ENCODE results near the gene BCL11A.

Gene BCL11A

DNA sequence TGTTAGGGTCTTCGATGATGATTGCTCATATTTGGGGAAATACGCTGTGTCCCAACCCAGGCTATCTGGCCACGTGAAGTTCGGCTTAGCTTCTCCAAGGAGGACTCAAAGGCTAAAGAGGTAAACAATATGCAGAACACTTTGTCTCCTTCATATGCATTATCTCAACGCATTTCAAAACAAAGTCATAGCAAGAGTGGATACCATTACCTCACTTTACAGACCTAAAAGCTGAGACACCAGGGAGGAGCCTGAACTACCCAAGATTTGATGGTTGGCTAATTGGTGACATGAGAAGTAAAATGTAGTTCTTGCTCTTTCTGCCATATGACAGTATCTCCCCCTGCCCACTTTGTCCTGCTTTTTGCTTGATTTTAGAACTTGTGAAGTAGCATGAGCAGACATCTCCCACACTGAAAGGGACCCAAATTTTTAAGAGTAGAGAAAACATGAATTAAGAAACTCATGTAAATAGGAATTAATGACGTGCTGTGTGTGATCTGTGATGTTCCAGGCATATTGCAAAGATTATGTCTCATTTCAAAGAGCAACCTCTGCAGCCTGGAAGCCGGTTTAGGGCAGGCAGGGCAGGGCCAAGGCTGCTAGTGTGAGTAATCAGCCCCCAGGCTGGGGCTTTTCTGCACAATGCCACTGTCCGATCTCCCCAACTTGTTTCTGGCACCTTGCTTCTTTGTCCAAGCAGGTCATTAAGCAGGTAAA lies 144.5 kb downstream of the BCL11A start:
- Histone ChIP-seq H3K9me2 (replicated peaks; ENCODE audit: control insufficient read depth, low read length) (no peaks in the 10 kb centered on the region), H3K4me1 (ENCODE audit: control insufficient read depth, low read length) (peaks cover 55% of the 10 kb centered on the region), H3K9me3 (ENCODE audit: control insufficient read depth, insufficient read depth, low read length) (no peaks in the 10 kb centered on the region), H3K36me3 (ENCODE audit: control insufficient read depth, low read length) (no peaks in the 10 kb centered on the region), H3K27me3 (ENCODE audit: control insufficient read depth, low read length) (no peaks in the 10 kb centered on the region), H3K79me2 (ENCODE audit: control insufficient read depth, low read length) (no peaks in the 10 kb centered on the region), H4K20me1 (ENCODE audit: control insufficient read depth, insufficient read depth, low read depth, low read length) (no peaks in the 10 kb centered on the region), H3K4me3 (ENCODE audit: low read length) (no peak overlapping the region), H3F3A (ENCODE audit: control insufficient read depth, insufficient read depth) (no peaks in the 10 kb centered on the region), H3K4me2 (ENCODE audit: low read length) (no peak overlapping the region), H3K27ac (ENCODE audit: low read depth, low read length) (no peak overlapping the region)
- no peak for TF ChIP-seq EZH2phosphoT487 (IDR thresholded peaks at IDR 0.05; ENCODE audit: borderline replicate concordance, low read length)
- TF ChIP-seq, protein P1, sequence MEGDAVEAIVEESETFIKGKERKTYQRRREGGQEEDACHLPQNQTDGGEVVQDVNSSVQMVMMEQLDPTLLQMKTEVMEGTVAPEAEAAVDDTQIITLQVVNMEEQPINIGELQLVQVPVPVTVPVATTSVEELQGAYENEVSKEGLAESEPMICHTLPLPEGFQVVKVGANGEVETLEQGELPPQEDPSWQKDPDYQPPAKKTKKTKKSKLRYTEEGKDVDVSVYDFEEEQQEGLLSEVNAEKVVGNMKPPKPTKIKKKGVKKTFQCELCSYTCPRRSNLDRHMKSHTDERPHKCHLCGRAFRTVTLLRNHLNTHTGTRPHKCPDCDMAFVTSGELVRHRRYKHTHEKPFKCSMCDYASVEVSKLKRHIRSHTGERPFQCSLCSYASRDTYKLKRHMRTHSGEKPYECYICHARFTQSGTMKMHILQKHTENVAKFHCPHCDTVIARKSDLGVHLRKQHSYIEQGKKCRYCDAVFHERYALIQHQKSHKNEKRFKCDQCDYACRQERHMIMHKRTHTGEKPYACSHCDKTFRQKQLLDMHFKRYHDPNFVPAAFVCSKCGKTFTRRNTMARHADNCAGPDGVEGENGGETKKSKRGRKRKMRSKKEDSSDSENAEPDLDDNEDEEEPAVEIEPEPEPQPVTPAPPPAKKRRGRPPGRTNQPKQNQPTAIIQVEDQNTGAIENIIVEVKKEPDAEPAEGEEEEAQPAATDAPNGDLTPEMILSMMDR (IDR thresholded peaks at IDR 0.05; ENCODE audit: low read depth, low read length, poor library complexity, severe bottlenecking): no peak

DNA sequence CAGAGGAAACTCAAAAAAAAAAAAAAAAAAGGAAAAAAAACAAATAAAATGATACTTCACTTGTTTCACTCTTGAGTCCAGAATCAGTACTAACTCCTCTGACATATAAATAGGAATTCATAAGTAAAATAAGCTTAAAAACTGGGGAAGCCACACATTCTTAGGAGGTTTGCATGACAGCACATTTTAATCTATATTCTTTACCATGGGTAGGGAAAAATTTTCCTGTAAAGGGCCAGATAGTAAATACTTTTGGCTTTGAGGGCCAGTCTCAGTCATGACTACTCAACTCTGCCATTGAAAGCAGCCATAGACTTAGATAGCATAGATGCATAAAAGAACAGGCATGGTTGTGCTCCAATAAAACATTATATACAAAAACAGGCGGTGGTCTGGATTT lies 145.2 kb downstream of the BCL11A start:
- no peaks in the 10 kb centered on the region for H3K27me3 ChIP-seq (ENCODE audit: control insufficient read depth, low read length)
- H3K4me3 ChIP-seq (ENCODE audit: low read length): no peak overlapping the region
- H4K20me1 ChIP-seq (ENCODE audit: control insufficient read depth, insufficient read depth, low read depth, low read length): no peaks in the 10 kb centered on the region
- H3K4me1 ChIP-seq (ENCODE audit: control insufficient read depth, low read length): peaks cover 48% of the 10 kb centered on the region
- no peak overlapping the region for H3K27ac ChIP-seq (ENCODE audit: low read depth, low read length)
- TF ChIP-seq EZH2phosphoT487 (IDR thresholded peaks at IDR 0.05; ENCODE audit: borderline replicate concordance, low read length): no peak
- TF ChIP-seq, protein P1 (IDR thresholded peaks at IDR 0.05; ENCODE audit: low read depth, low read length, poor library complexity, severe bottlenecking): no peak
- H3K36me3 ChIP-seq (ENCODE audit: control insufficient read depth, low read length): no peaks in the 10 kb centered on the region
- no peaks in the 10 kb centered on the region for H3F3A ChIP-seq (ENCODE audit: control insufficient read depth, insufficient read depth)
- H3K79me2 ChIP-seq (ENCODE audit: control insufficient read depth, low read length): no peaks in the 10 kb centered on the region
- no peaks in the 10 kb centered on the region for H3K9me2 ChIP-seq (replicated peaks; ENCODE audit: control insufficient read depth, low read length)
- H3K9me3 ChIP-seq (ENCODE audit: control insufficient read depth, insufficient read depth, low read length): no peaks in the 10 kb centered on the region
- no peak overlapping the region for H3K4me2 ChIP-seq (ENCODE audit: low read length)

DNA sequence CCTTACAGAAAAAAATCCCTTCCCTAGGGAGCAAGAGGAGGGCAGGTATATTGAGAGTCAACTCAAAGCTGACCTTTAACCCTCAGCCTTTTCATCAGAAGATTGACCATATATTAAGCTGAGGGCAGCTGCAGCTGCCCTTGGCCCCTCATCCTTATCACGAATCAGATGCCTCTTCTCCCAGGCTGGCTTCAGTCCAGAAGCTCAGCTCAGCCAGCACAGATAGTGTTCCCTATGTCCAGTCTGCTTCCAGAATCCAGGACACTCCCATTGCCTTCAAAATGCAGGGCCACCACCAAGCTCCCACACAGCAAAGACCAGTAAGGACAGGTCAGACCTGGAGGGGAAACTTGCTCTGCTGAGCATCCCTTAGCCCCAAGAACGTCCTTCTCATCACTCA lies 146.1 kb downstream of the BCL11A start:
- Histone ChIP-seq H3K9me2 (replicated peaks; ENCODE audit: control insufficient read depth, low read length) (no peaks in the 10 kb centered on the region), H3K27me3 (ENCODE audit: control insufficient read depth, low read length) (no peaks in the 10 kb centered on the region), H3F3A (ENCODE audit: control insufficient read depth, insufficient read depth) (no peaks in the 10 kb centered on the region), H3K4me3 (ENCODE audit: low read length) (no peak overlapping the region), H3K79me2 (ENCODE audit: control insufficient read depth, low read length) (no peaks in the 10 kb centered on the region), H3K27ac (ENCODE audit: low read depth, low read length) (no peak overlapping the region), H3K4me2 (ENCODE audit: low read length) (no peak overlapping the region), H4K20me1 (ENCODE audit: control insufficient read depth, insufficient read depth, low read depth, low read length) (no peaks in the 10 kb centered on the region), H3K9me3 (ENCODE audit: control insufficient read depth, insufficient read depth, low read length) (no peaks in the 10 kb centered on the region), H3K36me3 (ENCODE audit: control insufficient read depth, low read length) (no peaks in the 10 kb centered on the region), H3K4me1 (ENCODE audit: control insufficient read depth, low read length) (peaks cover 40% of the 10 kb centered on the region)
- TF ChIP-seq EZH2phosphoT487 (IDR thresholded peaks at IDR 0.05; ENCODE audit: borderline replicate concordance, low read length): no peak
- TF ChIP-seq, protein P1 (IDR thresholded peaks at IDR 0.05; ENCODE audit: low read depth, low read length, poor library complexity, severe bottlenecking): no peak

All from DOHH2 (cell line).